Right cardiac atrium (tissue), 5 donors: ENCODE data around the gene CRYBB3. TPM values are rescaled to one million over a fixed set of nuclear protein-coding genes. Genes with fewer than 3 reads are reported as not detected.
A peak's percentile ranks its signal among the peaks of the same experiment; 100 is the strongest.
"Not testable (repeated sequence)": the region's sequence is repeated elsewhere in the genome, so short reads cannot be mapped to it uniquely, and the experiment has no call there.

Source experiments
- ATAC-seq, 2 donors: fragments of 200-7000 bp; cut with Tn5 transposase; one replicate each; pipeline versions ENCODE4 v1.8.0 to v1.9.1; 2020; ENCODE audit warnings: moderate library complexity in 2 of 2, mild to moderate bottlenecking in 1 of 2
- DNase-seq, 3 donors: peaks; one replicate each; pipeline ENCODE4 v3.0.0-alpha.2; 2020
- H3K27ac ChIP-seq: one replicate; pipeline ENCODE4 v1.5.1; 2013; ENCODE audit warnings: mild to moderate bottlenecking, low read length, control low read depth, moderate library complexity
- H3K27me3 ChIP-seq: one replicate; pipeline ENCODE4 v1.6.1; 2013; ENCODE audit not compliant: control insufficient read depth, insufficient read depth
- H3K4me1 ChIP-seq: one replicate; pipeline ENCODE4 v1.6.1; 2013; ENCODE audit warnings: low read length; ENCODE audit not compliant: control insufficient read depth, insufficient read depth
- H3K4me3 ChIP-seq: one replicate; pipeline ENCODE4 v1.5.1; 2013; ENCODE audit warnings: low read length, control low read depth
- H3K9me3 ChIP-seq: one replicate; pipeline ENCODE4 v1.6.1; 2013; ENCODE audit warnings: low read length; ENCODE audit not compliant: control insufficient read depth
- WGBS: extraction: QIAGEN DNeasy Blood & Tissue Kit; methylation state at CpG from one replicate; pipeline ENCODE4 v1.1.7; 2013; 5-methylcytosine and 5-hydroxymethylcytosine counted together
- intact Hi-C, 4 donors: fragments of 100-400 bp; cut with DNase I; formaldehyde crosslinking; loops; one replicate each; pipeline versions ENCODE4 v1.11.0 to v1.14.0; 2022 to 2023
- polyA plus RNA-seq: library from polyadenylated mRNA; stranded (reverse); fragments of 200-250 nt; gene quantifications from one replicate; pipeline ENCODE4 v1.2.3, GENCODE V29; 2013
- total RNA-seq, 4 donors: library from RNA; stranded (reverse); fragmentation: NEBNext Ultra II Directional; extraction: Animal tissue kit (Norgen Biotek cat#: 25700); gene quantifications; one replicate each; pipeline ENCODE4 v1.2.1, GENCODE V29; 2021
- donor health status: healthy with polysubstance abuse.
- donor health status: DM: no; HTN: yes; CAD: no.
- donor health status: DM: no; HTN: no; CAD: no.
- donor health status: DM: no; HTN: yes; CAD: no; lungs with severe emphysema.
- donor health status: DM: yes; HTN: yes; CAD: no.

The CRYBB3 gene
- total and polyA plus RNA-seq, 5 donors: 0.11 TPM; not detected in 4

- no peaks in the 10 kb centered on the region for H3K27me3 ChIP-seq
- no peak for ATAC-seq
- WGBS: 59% methylated on average over 5 of the region's 5 CpGs
- no peak overlapping the region for H3K4me3 ChIP-seq
- no peak overlapping the region for H3K27ac ChIP-seq
- H3K4me1 ChIP-seq: no peaks in the 10 kb centered on the region
- intact Hi-C loops: no loop called here
- H3K9me3 ChIP-seq: no peaks in the 10 kb centered on the region
- DNase-seq: no peak
These were observed 32.6 kb downstream of the CRYBB3 start for GRCh38 chr22:25232301-25232700.

- H3K27me3 ChIP-seq, ATAC-seq, H3K4me3 ChIP-seq, H3K4me1 ChIP-seq, DNase-seq, H3K27ac ChIP-seq, H3K9me3 ChIP-seq, intact Hi-C loops: not testable (repeated sequence)
These were observed 34.0 kb downstream of the CRYBB3 start for GRCh38 chr22:25233706-25234105.

DNA sequence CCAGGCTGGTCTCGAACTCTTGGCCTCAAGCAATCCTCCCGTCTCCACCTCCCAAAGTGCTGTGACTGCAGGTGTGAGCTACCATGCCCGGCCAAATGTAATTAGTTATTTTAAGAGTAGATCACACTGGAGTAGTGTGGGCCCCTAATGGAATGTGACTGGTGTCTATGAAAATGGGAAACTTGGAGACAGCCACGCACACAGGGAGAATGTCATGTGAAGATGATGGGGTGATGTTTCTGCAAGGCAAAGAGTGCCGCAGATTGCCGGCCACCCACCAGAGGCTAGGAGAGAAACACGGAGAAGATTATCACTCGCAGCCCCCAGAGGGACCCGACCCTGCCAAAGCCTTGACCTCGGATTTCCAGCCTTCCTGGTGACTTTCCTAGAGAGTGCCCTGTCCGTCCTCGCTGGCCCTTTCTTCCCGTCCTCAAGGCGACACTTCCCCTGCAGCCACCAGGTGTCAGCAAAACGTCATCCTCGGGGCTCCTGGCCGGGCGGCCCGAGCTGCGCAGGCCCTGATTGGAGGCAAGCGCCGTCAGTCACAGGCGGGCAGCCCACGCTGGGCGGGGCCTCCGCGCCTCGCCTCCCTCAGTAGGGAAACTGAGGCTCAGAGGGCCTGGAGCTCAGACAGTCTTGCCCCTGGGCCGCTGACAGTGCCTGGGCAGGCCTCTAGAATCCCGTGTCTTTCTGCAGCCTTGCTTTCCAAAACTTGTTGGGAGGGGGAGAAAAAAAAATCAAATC is 36.1 kb downstream of the CRYBB3 start:
- H3K27ac ChIP-seq: no peak overlapping the region
- peak; percentile 83 to 92 (median 87) for DNase-seq
- no peaks in the 10 kb centered on the region for H3K4me1 ChIP-seq
- H3K9me3 ChIP-seq: no peaks in the 10 kb centered on the region
- intact Hi-C loops: no loop called here
- no peak overlapping the region for H3K4me3 ChIP-seq
- ATAC-seq: peak; percentile 91 to 95
- WGBS: 12% methylated on average over 30 of the region's 30 CpGs
- H3K27me3 ChIP-seq: no peaks in the 10 kb centered on the region

GRCh38 chr22:25236417-25236816 is 36.8 kb downstream of the CRYBB3 start:
- no peak for ATAC-seq
- intact Hi-C loops: no loop called here
- Histone ChIP-seq H3K4me1 (no peaks in the 10 kb centered on the region), H3K9me3 (no peaks in the 10 kb centered on the region), H3K27ac (no peak overlapping the region), H3K4me3 (no peak overlapping the region), H3K27me3 (no peaks in the 10 kb centered on the region)
- WGBS: 86% methylated on average over 6 of the region's 6 CpGs
- no peak for DNase-seq

GRCh38 chr22:25237503-25237902 is 37.8 kb downstream of the CRYBB3 start:
- H3K4me3 ChIP-seq: no peak overlapping the region
- no peak for DNase-seq
- whole genome bisulfite sequencing: 75% methylated on average over 4 of the region's 4 CpGs
- no peak for ATAC-seq
- no peaks in the 10 kb centered on the region for H3K4me1 ChIP-seq
- intact Hi-C loops: no loop called here
- H3K9me3 ChIP-seq: no peaks in the 10 kb centered on the region
- no peak overlapping the region for H3K27ac ChIP-seq
- no peaks in the 10 kb centered on the region for H3K27me3 ChIP-seq

DNA sequence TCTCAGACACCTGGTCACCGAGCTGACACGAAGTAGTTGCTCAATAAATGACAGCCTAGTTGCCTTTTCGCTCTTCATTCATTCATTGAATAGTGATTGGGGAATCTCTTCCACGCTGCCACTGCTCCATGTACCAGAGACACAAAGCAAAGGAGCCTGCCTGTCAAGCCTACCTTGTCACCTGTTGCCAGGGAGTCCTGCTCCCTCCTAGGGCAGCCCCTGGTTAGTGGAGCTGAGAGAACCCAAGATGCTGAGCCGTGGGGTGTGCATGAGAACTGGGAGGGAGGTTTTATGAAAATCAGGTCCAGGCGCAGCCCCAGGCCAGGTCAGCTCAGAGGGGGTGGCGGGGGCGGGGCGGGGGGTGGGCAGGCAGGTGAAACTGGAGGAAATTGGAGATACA is 38.4 kb downstream of the CRYBB3 start:
- not testable (repeated sequence) for ATAC-seq

DNA sequence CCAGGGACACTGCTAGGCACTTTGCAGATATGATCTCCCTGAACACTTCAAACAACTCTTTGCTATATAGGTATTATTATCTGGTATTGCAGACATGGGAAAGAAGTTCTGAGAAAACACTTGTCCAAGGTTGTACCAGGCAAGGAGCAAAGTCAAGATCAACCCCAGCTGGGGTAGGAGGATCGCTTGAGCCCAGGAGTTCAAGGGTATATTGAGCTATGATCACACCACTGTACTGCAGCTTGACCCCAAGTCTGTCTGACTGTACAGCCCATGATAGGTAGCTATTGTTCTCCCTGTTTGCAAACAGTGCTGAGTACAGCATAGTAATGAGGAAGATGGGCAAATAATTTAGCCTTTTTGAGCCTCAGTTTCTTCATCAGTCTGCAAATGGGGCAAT is 55.5 kb downstream of the CRYBB3 start:
- intact Hi-C loops, H3K9me3 ChIP-seq, H3K27ac ChIP-seq, DNase-seq, H3K27me3 ChIP-seq, H3K4me3 ChIP-seq, ATAC-seq, H3K4me1 ChIP-seq: not testable (repeated sequence)
- WGBS: 65% methylated on average over 1 of the region's 1 CpG

More for the DNA sequence above, 38.4 kb downstream of the CRYBB3 start:
- H3K27ac ChIP-seq, H3K4me3 ChIP-seq, H3K4me1 ChIP-seq, DNase-seq, H3K9me3 ChIP-seq, H3K27me3 ChIP-seq, intact Hi-C loops: not testable (repeated sequence)
- whole genome bisulfite sequencing: 63% methylated on average over 9 of the region's 9 CpGs

Other genes with a start within 250 kb of the CRYBB3 start
- 10 to 100 TPM; 17.3 to 24.0 (median 20.3) TPM for gene KIAA1671, start 247.1 kb upstream of the CRYBB3 start, total RNA-seq
- gene KIAA1671, start 247.1 kb upstream of the CRYBB3 start, polyA plus RNA-seq: 7.5 TPM
- gene CRYBB2, start 19.8 kb downstream of the CRYBB3 start, total RNA-seq: not detected
- gene CRYBB2, start 19.8 kb downstream of the CRYBB3 start, polyA plus RNA-seq: not detected